WTC11 (cell line): ENCODE results near the gene DGKH.

ENCODE experiments used
- ATF1 ChIP-seq: sonication (generic); formaldehyde crosslinking; IDR thresholded peaks from 2 replicates; pipeline ENCODE4 v1.8.1; 2023; ENCODE audit warnings: mild to moderate bottlenecking, moderate library complexity, missing genetic modification reagents
- MXD4 ChIP-seq: fragments of 250-450 bp; sonication (Bioruptor Pico); IDR thresholded peaks from 2 replicates; pipeline ENCODE4 v1.8.0; 2021; ENCODE audit warnings: mild to moderate bottlenecking, moderate library complexity, borderline replicate concordance
- NFYB ChIP-seq: sonication (generic); formaldehyde crosslinking; conservative IDR thresholded peaks from 2 replicates; pipeline ENCODE4 v1.8.0; 2022; ENCODE audit warnings: low read depth, missing genetic modification reagents
- ZNF121 ChIP-seq: sonication (generic); formaldehyde crosslinking; IDR thresholded peaks from 2 replicates; pipeline ENCODE4 v1.8.0; 2023; ENCODE audit warnings: missing genetic modification reagents
- ZNF263 ChIP-seq: sonication (generic); formaldehyde crosslinking; IDR thresholded peaks from 2 replicates; pipeline ENCODE4 v1.8.1; 2022; ENCODE audit warnings: low read depth, mild to moderate bottlenecking, moderate library complexity, missing genetic modification reagents
- ZNF396 ChIP-seq: fragments of 250-450 bp; sonication (Bioruptor Pico); IDR thresholded peaks from 2 replicates; pipeline ENCODE4 v1.8.0; 2021; ENCODE audit warnings: mild to moderate bottlenecking, moderate library complexity, borderline replicate concordance
- TF ChIP-seq, protein P1 (sequence below): fragments of 250-450 bp; sonication (Bioruptor Pico); IDR thresholded peaks from 2 replicates; pipeline ENCODE4 v2.1.2; 2022; ENCODE audit warnings: mild to moderate bottlenecking, moderate library complexity
- TF ChIP-seq, protein P2 (sequence below): fragments of 200-600 bp; IDR thresholded peaks from 2 replicates; pipeline ENCODE4 v1.8.0; 2022; ENCODE audit warnings: antibody characterized with exemption
- TF ChIP-seq, protein P3 (sequence below): sonication (generic); formaldehyde crosslinking; IDR thresholded peaks from 2 replicates; pipeline ENCODE4 v1.8.1; 2022; ENCODE audit warnings: missing genetic modification reagents, borderline replicate concordance
- TF ChIP-seq, protein P4 (sequence below): fragments of 250-450 bp; sonication (Bioruptor Pico); IDR thresholded peaks from 2 replicates; pipeline ENCODE4 v1.8.0; 2021; ENCODE audit warnings: mild to moderate bottlenecking
- TF ChIP-seq, protein P5 (sequence below): sonication (generic); formaldehyde crosslinking; IDR thresholded peaks from 2 replicates; pipeline ENCODE4 v1.8.1; 2022; ENCODE audit warnings: low read depth, mild to moderate bottlenecking, moderate library complexity, missing genetic modification reagents, borderline replicate concordance
- TF ChIP-seq, protein P6 (sequence below): sonication (generic); formaldehyde crosslinking; IDR thresholded peaks from 2 replicates; pipeline ENCODE4 v1.8.0; 2022; ENCODE audit warnings: mild to moderate bottlenecking, missing genetic modification reagents

DNA sequence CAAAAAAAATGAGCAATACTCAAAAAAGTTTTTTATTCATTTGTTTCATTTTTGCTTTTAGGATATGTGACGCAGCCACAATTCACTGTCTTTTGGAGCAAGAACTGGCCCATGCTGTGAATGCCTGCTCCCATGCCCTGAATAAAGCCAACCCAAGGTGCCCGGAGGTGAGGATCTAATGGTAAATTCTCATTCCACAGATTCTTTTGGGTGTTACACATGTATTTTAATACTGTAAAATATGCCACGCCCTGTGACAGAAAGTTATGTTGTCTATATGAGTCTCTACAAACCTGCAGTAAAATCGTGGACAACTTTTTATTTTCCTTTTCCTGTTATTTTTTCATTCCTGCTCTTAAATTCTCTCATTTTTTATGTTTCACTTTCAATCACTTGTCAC is 166.0 kb downstream of the DGKH start:
- TF ChIP-seq, protein P1, sequence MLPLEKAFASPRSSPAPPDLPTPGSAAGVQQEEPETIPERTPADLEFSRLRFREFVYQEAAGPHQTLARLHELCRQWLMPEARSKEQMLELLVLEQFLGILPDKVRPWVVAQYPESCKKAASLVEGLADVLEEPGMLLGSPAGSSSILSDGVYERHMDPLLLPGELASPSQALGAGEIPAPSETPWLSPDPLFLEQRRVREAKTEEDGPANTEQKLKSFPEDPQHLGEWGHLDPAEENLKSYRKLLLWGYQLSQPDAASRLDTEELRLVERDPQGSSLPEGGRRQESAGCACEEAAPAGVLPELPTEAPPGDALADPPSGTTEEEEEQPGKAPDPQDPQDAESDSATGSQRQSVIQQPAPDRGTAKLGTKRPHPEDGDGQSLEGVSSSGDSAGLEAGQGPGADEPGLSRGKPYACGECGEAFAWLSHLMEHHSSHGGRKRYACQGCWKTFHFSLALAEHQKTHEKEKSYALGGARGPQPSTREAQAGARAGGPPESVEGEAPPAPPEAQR (CRISPR knock-in tag) = no peak
- TF ChIP-seq, protein P2, sequence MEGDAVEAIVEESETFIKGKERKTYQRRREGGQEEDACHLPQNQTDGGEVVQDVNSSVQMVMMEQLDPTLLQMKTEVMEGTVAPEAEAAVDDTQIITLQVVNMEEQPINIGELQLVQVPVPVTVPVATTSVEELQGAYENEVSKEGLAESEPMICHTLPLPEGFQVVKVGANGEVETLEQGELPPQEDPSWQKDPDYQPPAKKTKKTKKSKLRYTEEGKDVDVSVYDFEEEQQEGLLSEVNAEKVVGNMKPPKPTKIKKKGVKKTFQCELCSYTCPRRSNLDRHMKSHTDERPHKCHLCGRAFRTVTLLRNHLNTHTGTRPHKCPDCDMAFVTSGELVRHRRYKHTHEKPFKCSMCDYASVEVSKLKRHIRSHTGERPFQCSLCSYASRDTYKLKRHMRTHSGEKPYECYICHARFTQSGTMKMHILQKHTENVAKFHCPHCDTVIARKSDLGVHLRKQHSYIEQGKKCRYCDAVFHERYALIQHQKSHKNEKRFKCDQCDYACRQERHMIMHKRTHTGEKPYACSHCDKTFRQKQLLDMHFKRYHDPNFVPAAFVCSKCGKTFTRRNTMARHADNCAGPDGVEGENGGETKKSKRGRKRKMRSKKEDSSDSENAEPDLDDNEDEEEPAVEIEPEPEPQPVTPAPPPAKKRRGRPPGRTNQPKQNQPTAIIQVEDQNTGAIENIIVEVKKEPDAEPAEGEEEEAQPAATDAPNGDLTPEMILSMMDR = no peak
- TF ChIP-seq ZNF121 (no peak), ZNF396 (CRISPR knock-in tag) (no peak), ZNF263 (CRISPR knock-in tag) (no peak), ATF1 (CRISPR knock-in tag) (no peak), MXD4 (CRISPR knock-in tag) (no peak), NFYB (CRISPR knock-in tag) (no peak)
- TF ChIP-seq, protein P3, sequence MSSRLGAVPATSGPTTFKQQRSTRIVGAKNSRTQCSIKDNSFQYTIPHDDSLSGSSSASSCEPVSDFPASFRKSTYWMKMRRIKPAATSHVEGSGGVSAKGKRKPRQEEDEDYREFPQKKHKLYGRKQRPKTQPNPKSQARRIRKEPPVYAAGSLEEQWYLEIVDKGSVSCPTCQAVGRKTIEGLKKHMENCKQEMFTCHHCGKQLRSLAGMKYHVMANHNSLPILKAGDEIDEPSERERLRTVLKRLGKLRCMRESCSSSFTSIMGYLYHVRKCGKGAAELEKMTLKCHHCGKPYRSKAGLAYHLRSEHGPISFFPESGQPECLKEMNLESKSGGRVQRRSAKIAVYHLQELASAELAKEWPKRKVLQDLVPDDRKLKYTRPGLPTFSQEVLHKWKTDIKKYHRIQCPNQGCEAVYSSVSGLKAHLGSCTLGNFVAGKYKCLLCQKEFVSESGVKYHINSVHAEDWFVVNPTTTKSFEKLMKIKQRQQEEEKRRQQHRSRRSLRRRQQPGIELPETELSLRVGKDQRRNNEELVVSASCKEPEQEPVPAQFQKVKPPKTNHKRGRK (CRISPR knock-in tag) = no peak
- TF ChIP-seq, protein P4, sequence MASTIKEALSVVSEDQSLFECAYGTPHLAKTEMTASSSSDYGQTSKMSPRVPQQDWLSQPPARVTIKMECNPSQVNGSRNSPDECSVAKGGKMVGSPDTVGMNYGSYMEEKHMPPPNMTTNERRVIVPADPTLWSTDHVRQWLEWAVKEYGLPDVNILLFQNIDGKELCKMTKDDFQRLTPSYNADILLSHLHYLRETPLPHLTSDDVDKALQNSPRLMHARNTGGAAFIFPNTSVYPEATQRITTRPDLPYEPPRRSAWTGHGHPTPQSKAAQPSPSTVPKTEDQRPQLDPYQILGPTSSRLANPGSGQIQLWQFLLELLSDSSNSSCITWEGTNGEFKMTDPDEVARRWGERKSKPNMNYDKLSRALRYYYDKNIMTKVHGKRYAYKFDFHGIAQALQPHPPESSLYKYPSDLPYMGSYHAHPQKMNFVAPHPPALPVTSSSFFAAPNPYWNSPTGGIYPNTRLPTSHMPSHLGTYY (CRISPR knock-in tag) = no peak
- TF ChIP-seq, protein P5, sequence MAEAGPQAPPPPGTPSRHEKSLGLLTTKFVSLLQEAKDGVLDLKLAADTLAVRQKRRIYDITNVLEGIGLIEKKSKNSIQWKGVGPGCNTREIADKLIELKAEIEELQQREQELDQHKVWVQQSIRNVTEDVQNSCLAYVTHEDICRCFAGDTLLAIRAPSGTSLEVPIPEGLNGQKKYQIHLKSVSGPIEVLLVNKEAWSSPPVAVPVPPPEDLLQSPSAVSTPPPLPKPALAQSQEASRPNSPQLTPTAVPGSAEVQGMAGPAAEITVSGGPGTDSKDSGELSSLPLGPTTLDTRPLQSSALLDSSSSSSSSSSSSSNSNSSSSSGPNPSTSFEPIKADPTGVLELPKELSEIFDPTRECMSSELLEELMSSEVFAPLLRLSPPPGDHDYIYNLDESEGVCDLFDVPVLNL = no peak
- TF ChIP-seq, protein P6, sequence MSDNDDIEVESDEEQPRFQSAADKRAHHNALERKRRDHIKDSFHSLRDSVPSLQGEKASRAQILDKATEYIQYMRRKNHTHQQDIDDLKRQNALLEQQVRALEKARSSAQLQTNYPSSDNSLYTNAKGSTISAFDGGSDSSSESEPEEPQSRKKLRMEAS = no peak
